Keratinocyte (primary cell): ENCODE measurements around the gene ARNT2. TPM values are rescaled to one million over a fixed set of nuclear protein-coding genes. Genes with fewer than 3 reads are reported as not detected.
A peak's percentile ranks its signal among the peaks of the same experiment; 100 is the strongest.

ENCODE experiments used
- DNase-seq: peaks from one replicate; pipeline ENCODE4 v3.0.0-alpha.2; 2011; ENCODE audit warnings: low read depth, missing footprints, low spot score
- FAIRE-seq: peaks from 2 replicates; lab custom pipeline; 2011; peaks lifted over from hg19 to GRCh38; lab: Jason Lieb, UNC
- H2AFZ ChIP-seq: 2 replicates; pipeline ENCODE4 v1.6.0; 2012; ENCODE audit warnings: low read length, control low read depth, inconsistent platforms; ENCODE audit not compliant: control insufficient read depth
- H3K27ac ChIP-seq: 2 replicates; pipeline ENCODE4 v1.5.1; 2011; ENCODE audit warnings: low read length; ENCODE audit not compliant: control insufficient read depth, insufficient read depth
- H3K27me3 ChIP-seq: 3 replicates; pipeline ENCODE4 v1.6.0; 2011; ENCODE audit warnings: low read length; ENCODE audit not compliant: control insufficient read depth, insufficient read depth; ENCODE audit errors: extremely low read depth
- H3K36me3 ChIP-seq, 2 experiments: 2 replicates in 1 of 2; 3 replicates in 1 of 2; pipeline ENCODE4 v1.5.1; 2011; ENCODE audit warnings: low read length in 2 of 2, mild to moderate bottlenecking in 1 of 2; ENCODE audit not compliant: control insufficient read depth in 2 of 2, insufficient read depth in 2 of 2; ENCODE audit errors: extremely low read depth in 1 of 2
- H3K4me1 ChIP-seq: 3 replicates; pipeline ENCODE4 v1.5.1; 2011; ENCODE audit warnings: low read length; ENCODE audit not compliant: control insufficient read depth, insufficient read depth; ENCODE audit errors: extremely low read depth
- H3K4me2 ChIP-seq: 3 replicates; pipeline ENCODE4 v1.6.0; 2011; ENCODE audit warnings: low read depth, low read length; ENCODE audit not compliant: control insufficient read depth, insufficient read depth; ENCODE audit errors: extremely low read depth
- H3K4me3 ChIP-seq, 3 experiments: fragments of 200-600 bp in 1 of 3; sonication (generic) in 1 of 3; 2 replicates in 2 of 3; 3 replicates in 1 of 3; pipeline ENCODE4 v1.5.1; 2011 to 2016; ENCODE audit warnings: low read length in 3 of 3, mild to moderate bottlenecking in 3 of 3, control low read depth in 2 of 3, inconsistent platforms in 1 of 3, low read depth in 1 of 3, mixed read lengths in 1 of 3, mixed run types in 1 of 3, moderate library complexity in 1 of 3; ENCODE audit not compliant: control insufficient read depth in 2 of 3, insufficient read depth in 2 of 3; ENCODE audit errors: extremely low read depth in 1 of 3
- H3K79me2 ChIP-seq: 2 replicates; pipeline ENCODE4 v1.6.0; 2012; ENCODE audit warnings: low read length; ENCODE audit not compliant: control insufficient read depth, insufficient read depth
- H3K9ac ChIP-seq: 3 replicates; pipeline ENCODE4 v1.6.0; 2011; ENCODE audit warnings: low read length; ENCODE audit not compliant: control insufficient read depth, insufficient read depth; ENCODE audit errors: extremely low read depth
- H3K9me1 ChIP-seq: 3 replicates; pipeline ENCODE4 v1.6.0; 2011; ENCODE audit warnings: low read length; ENCODE audit not compliant: control insufficient read depth, insufficient read depth; ENCODE audit errors: extremely low read depth
- H3K9me3 ChIP-seq: 2 replicates; pipeline ENCODE4 v1.5.1; 2012; ENCODE audit warnings: low read depth, low read length; ENCODE audit not compliant: control insufficient read depth
- H4K20me1 ChIP-seq: 3 replicates; pipeline ENCODE4 v1.6.0; 2011; ENCODE audit warnings: low read length; ENCODE audit not compliant: control insufficient read depth, insufficient read depth; ENCODE audit errors: extremely low read depth
- EZH2 ChIP-seq: IDR thresholded peaks from one replicate; pipeline ENCODE4 v1.6.1; 2012; ENCODE audit warnings: inconsistent platforms, mild to moderate bottlenecking, low read length, moderate library complexity
- dilution Hi-C: fragments of 300-500 bp; cut with MboI; formaldehyde crosslinking; loops from one replicate; pipeline ENCODE4 v1.7.0; 2020; ENCODE audit warnings: low sequenced_read_pairs; ENCODE audit not compliant: extremely low pct_ligation_motif_present
- polyA plus RNA-seq, 5 experiments: library from polyadenylated mRNA; depleted of rRNA in 3 of 5; stranded (reverse) in 3 of 5; stranded (forward) in 1 of 5; unstranded in 1 of 5; fragments of >200 nt; gene quantifications; 1 replicate in 1 of 5; 2 replicates in 3 of 5; 3 replicates in 1 of 5; pipeline versions ENCODE4 v1.2.1 to v1.2.3, GENCODE V29; 2011 to 2012; ENCODE audit warnings: missing spikeins in 2 of 5, low read depth in 1 of 5, low replicate concordance in 1 of 5
- TF ChIP-seq, protein P1 (sequence below), 3 experiments: IDR thresholded peaks in 1 of 3; conservative IDR thresholded peaks in 1 of 3; optimal IDR thresholded peaks in 1 of 3; 2 replicates in 2 of 3; 3 replicates in 1 of 3; pipeline versions ENCODE3 to v1.5.1; 2011; ENCODE audit warnings: low read length in 3 of 3, mild to moderate bottlenecking in 3 of 3, moderate library complexity in 2 of 3, control low read depth in 1 of 3, inconsistent platforms in 1 of 3; ENCODE audit not compliant: insufficient read depth in 2 of 3; ENCODE audit errors: extremely low read depth in 1 of 3

ARNT2 gene
- polyA plus RNA-seq, 1 donor (not counting 4 experiments of a cell fraction or from before 2014, with no cell fraction given): 0.16 TPM

DNA sequence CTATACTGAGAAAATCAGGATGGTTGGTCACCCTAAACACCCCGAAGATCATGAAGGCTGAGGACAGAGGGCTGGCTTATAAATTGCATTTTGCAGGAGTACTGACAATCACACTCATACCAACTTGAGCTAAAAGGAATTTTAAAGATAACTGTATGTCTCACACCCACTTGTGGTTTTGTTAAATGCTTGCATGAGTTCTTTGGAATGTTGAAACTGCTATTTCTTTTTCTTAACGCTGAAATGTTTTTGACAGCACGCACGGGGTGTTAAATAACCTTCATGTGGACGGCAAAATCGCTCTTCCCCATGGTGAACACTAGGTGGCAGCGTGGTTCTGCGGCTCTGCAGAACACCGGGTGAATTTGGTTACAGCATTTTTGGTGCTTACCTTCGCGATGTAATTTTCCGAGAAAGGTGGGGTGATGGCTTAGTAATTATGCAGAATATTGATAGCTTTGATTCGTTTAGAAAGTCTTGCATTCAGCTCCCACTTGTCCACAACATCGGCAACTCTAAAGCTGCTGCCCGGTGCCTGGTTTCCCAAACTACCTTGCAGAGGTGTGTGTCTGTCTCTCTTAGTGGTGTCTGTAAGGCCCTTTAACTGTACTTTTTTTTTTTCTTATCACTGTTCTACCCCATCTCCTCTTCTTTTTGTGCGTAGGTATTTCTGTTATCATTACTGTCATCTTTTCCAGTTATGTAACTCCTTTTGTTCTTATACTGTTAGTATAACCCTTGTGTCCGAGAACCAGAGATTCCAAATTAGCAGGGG is 51.7 kb downstream of the ARNT2 start:
- Histone ChIP-seq H2AFZ (no peak overlapping the region), H4K20me1 (no peaks in the 10 kb centered on the region), H3K4me3 (no peak overlapping the region), H3K36me3 (no peaks in the 10 kb centered on the region), H3K27me3 (no peaks in the 10 kb centered on the region), H3K27ac (no peak overlapping the region), H3K9me1 (no peaks in the 10 kb centered on the region), H3K9me3 (no peaks in the 10 kb centered on the region), H3K4me1 (peaks cover 8% of the 10 kb centered on the region), H3K79me2 (no peaks in the 10 kb centered on the region), H3K9ac (no peak overlapping the region), H3K4me2 (peak overlapping the region; percentile 57)
- dilution Hi-C loops: no loop called here
- TF ChIP-seq EZH2: no peak
- TF ChIP-seq, protein P1, sequence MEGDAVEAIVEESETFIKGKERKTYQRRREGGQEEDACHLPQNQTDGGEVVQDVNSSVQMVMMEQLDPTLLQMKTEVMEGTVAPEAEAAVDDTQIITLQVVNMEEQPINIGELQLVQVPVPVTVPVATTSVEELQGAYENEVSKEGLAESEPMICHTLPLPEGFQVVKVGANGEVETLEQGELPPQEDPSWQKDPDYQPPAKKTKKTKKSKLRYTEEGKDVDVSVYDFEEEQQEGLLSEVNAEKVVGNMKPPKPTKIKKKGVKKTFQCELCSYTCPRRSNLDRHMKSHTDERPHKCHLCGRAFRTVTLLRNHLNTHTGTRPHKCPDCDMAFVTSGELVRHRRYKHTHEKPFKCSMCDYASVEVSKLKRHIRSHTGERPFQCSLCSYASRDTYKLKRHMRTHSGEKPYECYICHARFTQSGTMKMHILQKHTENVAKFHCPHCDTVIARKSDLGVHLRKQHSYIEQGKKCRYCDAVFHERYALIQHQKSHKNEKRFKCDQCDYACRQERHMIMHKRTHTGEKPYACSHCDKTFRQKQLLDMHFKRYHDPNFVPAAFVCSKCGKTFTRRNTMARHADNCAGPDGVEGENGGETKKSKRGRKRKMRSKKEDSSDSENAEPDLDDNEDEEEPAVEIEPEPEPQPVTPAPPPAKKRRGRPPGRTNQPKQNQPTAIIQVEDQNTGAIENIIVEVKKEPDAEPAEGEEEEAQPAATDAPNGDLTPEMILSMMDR (optimal IDR thresholded peaks at IDR 0.05 in 1 of 3, IDR thresholded peaks at IDR 0.05 in 1 of 3, conservative IDR thresholded peaks at IDR 0.05 in 1 of 3; ENCODE audit: extremely low read depth in 1 of 3, insufficient read depth in 2 of 3, low read length in 3 of 3): peak; percentile 87 to 99 (median 98)
- FAIRE-seq (peak; percentile 90), DNase-seq (peak; percentile 41)

DNA sequence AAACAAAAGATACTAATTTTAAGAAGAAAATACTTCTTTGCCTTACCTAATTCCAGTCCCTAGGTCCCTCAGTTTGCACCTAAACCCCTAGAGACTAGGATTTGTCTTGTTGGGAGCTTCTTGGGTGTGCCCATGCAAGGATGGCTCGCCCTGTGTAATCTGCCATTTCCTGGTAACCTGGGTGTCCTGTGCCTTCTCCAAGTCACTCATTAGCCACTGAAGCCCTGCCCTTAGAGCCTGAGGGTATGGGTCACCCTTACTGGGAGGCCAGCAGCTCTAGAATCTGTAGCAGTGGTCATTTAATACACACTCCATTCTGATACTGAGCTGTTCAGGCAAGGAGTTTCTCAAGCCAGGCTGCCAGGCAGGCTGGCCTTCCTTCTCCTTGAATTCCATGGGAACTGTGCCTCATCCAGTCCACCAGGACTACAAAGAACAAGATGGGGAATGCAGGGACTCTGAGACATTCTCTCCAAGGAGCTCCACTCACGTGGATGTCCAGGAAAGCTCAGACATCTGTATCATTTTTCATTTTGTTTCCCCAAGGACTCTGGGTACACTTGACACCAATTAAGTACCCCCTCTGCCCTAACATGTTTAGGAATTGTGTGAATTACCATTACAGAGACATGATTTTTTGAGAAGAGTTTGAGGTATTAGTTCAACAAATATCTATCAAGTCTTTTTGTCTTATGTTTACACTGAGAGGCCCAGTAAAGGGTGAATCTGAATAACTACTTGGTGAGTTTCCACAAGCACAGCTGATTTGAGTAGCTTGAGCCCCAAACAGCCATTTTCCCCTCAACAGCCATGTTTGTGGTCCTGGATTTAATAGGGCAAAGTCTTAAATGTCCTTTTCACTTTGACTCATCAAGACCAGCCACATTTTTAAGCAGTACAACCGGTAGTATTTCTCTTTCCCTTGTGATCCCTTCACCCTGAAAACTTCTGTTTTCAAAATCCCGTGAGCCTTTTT is 52.6 kb downstream of the ARNT2 start:
- H3K4me1 ChIP-seq: peaks cover 8% of the 10 kb centered on the region
- no peaks in the 10 kb centered on the region for H3K9me3 ChIP-seq
- H3K27ac ChIP-seq: no peak overlapping the region
- DNase-seq (no peak), FAIRE-seq (peak; percentile 26)
- H3K9me1 ChIP-seq: no peaks in the 10 kb centered on the region
- H3K79me2 ChIP-seq: no peaks in the 10 kb centered on the region
- no peaks in the 10 kb centered on the region for H4K20me1 ChIP-seq
- dilution Hi-C loops: no loop called here
- H3K27me3 ChIP-seq: no peaks in the 10 kb centered on the region
- H3K9ac ChIP-seq: no peak overlapping the region
- no peaks in the 10 kb centered on the region for H3K36me3 ChIP-seq
- H2AFZ ChIP-seq: no peak overlapping the region
- H3K4me3 ChIP-seq: no peak overlapping the region
- no peak overlapping the region for H3K4me2 ChIP-seq
- TF ChIP-seq, protein P1 (optimal IDR thresholded peaks at IDR 0.05 in 1 of 3, IDR thresholded peaks at IDR 0.05 in 1 of 3, conservative IDR thresholded peaks at IDR 0.05 in 1 of 3; ENCODE audit: extremely low read depth in 1 of 3, insufficient read depth in 2 of 3, low read length in 3 of 3): no peak
- no peak for TF ChIP-seq EZH2
